GM12874 (cell line): ENCODE data around the gene ZNF101.

Experiments used
- CTCF ChIP-seq: IDR thresholded peaks from 2 replicates; pipeline ENCODE4 v1.5.1; 2011; ENCODE audit warnings: low read depth, mild to moderate bottlenecking, control low read depth, low read length, moderate library complexity; ENCODE audit not compliant: insufficient read depth

The ZNF101 gene

GRCh38 chr19:19656451-19657396 lies 11.9 kb upstream of the ZNF101 start:
- no peak for TF ChIP-seq CTCF

- TF ChIP-seq CTCF = no peak
These were observed 11.2 kb upstream of the ZNF101 start for GRCh38 chr19:19657397-19657783.

- no peak for TF ChIP-seq CTCF
These were observed 8.9 kb upstream of the ZNF101 start for GRCh38 chr19:19659646-19660245.

- no peak for TF ChIP-seq CTCF
These were observed 7.4 kb upstream of the ZNF101 start for GRCh38 chr19:19661141-19661674.

- no peak for TF ChIP-seq CTCF
These were observed 6.9 kb upstream of the ZNF101 start for GRCh38 chr19:19661675-19662251.

- no peak for TF ChIP-seq CTCF
These were observed 6.3 kb upstream of the ZNF101 start for GRCh38 chr19:19662344-19662743.

GRCh38 chr19:19662871-19663255 lies 5.8 kb upstream of the ZNF101 start:
- TF ChIP-seq CTCF = no peak
